Neural cell (in vitro differentiated cells): ENCODE data around the gene HRH1. TPM values are rescaled to one million over a fixed set of nuclear protein-coding genes. Genes with fewer than 3 reads are reported as not detected.

Experiments used
- H2AFZ ChIP-seq: fragments of 200-600, 300-800 bp; sonication (generic), shearing (Covaris generic); 2 replicates; pipeline ENCODE4 v1.6.0; 2014; ENCODE audit warnings: low read depth, mild to moderate bottlenecking, antibody characterized with exemption, low read length, moderate library complexity
- H3F3A ChIP-seq: fragments of 200-600 bp; shearing (Covaris generic); 2 replicates; pipeline ENCODE4 v1.6.1; 2016; ENCODE audit warnings: mild to moderate bottlenecking, moderate library complexity, mixed read lengths, antibody characterized with exemption, low read length; ENCODE audit not compliant: insufficient read depth, poor library complexity, severe bottlenecking
- H3K27ac ChIP-seq: fragments of 200-600, 300-800 bp; sonication (generic), shearing (Covaris generic); 2 replicates; pipeline ENCODE4 v1.5.1; 2014; ENCODE audit warnings: mild to moderate bottlenecking, low read length, moderate library complexity
- H3K27me3 ChIP-seq: fragments of 300-800, 200-600 bp; sonication (generic), shearing (Covaris generic); 2 replicates; pipeline ENCODE4 v1.6.0; 2014; ENCODE audit warnings: mild to moderate bottlenecking, low read depth, low read length, moderate library complexity; ENCODE audit not compliant: insufficient read depth
- H3K36me3 ChIP-seq: fragments of 300-800, 200-600 bp; sonication (generic), shearing (Covaris generic); 2 replicates; pipeline ENCODE4 v1.5.1; 2014; ENCODE audit warnings: mild to moderate bottlenecking, antibody characterized with exemption, low read length, moderate library complexity; ENCODE audit not compliant: insufficient read depth
- H3K4me2 ChIP-seq: fragments of 300-800, 200-600 bp; sonication (generic), shearing (Covaris generic); 2 replicates; pipeline ENCODE4 v1.6.0; 2014; ENCODE audit warnings: mild to moderate bottlenecking, low read length
- H3K4me3 ChIP-seq: fragments of 300-800, 200-600 bp; sonication (generic), shearing (Covaris generic); 2 replicates; pipeline ENCODE4 v1.5.1; 2014; ENCODE audit warnings: mild to moderate bottlenecking, low read length, moderate library complexity
- H3K79me2 ChIP-seq: fragments of 200-600 bp; shearing (Covaris generic); replicated peaks from 2 replicates; pipeline ENCODE4 v1.6.0; 2014; ENCODE audit warnings: mild to moderate bottlenecking, low read length, moderate library complexity; ENCODE audit not compliant: insufficient read depth
- H3K9ac ChIP-seq: fragments of 300-800, 200-600 bp; sonication (generic), shearing (Covaris generic); 2 replicates; pipeline ENCODE4 v1.6.1; 2016; ENCODE audit warnings: mild to moderate bottlenecking, low read length, mixed read lengths
- H3K9me2 ChIP-seq: fragments of 200-600 bp; shearing (Covaris generic); 2 replicates; pipeline ENCODE4 v1.6.1; 2016; ENCODE audit warnings: mild to moderate bottlenecking, low read length, mixed read lengths; ENCODE audit not compliant: insufficient read depth
- H3K9me3 ChIP-seq: fragments of 200-600, 300-800 bp; sonication (generic), shearing (Covaris generic); 2 replicates; pipeline ENCODE4 v1.6.1; 2016; ENCODE audit warnings: mild to moderate bottlenecking, mixed run types, low read length, moderate library complexity, mixed read lengths
- H4K20me1 ChIP-seq: fragments of 200-600 bp; shearing (Covaris generic); 2 replicates; pipeline ENCODE4 v1.6.1; 2016; ENCODE audit warnings: mild to moderate bottlenecking, mixed run types; ENCODE audit not compliant: insufficient read depth
- EP300 ChIP-seq: fragments of 450-650 bp; conservative IDR thresholded peaks from 2 replicates; pipeline ENCODE4 v1.6.1; 2014; ENCODE audit warnings: antibody characterized with exemption, mild to moderate bottlenecking, moderate library complexity; ENCODE audit not compliant: poor library complexity, severe bottlenecking
- EZH2 ChIP-seq: fragments of 200-600, 300-800 bp; shearing (Covaris generic), sonication (generic); IDR thresholded peaks from 2 replicates; pipeline ENCODE4 v1.6.1; 2014; ENCODE audit warnings: antibody characterized with exemption, low read length, borderline replicate concordance, mild to moderate bottlenecking; ENCODE audit not compliant: insufficient read depth, poor library complexity, severe bottlenecking
- MXI1 ChIP-seq: fragments of 450-650 bp; conservative IDR thresholded peaks from 2 replicates; pipeline ENCODE4 v1.6.1; 2014; ENCODE audit warnings: antibody characterized with exemption, mild to moderate bottlenecking; ENCODE audit not compliant: poor library complexity, severe bottlenecking
- POLR2AphosphoS5 ChIP-seq: IDR thresholded peaks from 2 replicates; pipeline ENCODE4 v1.6.1; 2012
- RAD21 ChIP-seq: fragments of 450-650 bp; conservative IDR thresholded peaks from 2 replicates; pipeline ENCODE4 v1.6.1; 2014; ENCODE audit warnings: antibody characterized with exemption, mild to moderate bottlenecking, moderate library complexity
- SMC3 ChIP-seq: fragments of 450-650 bp; conservative IDR thresholded peaks from 2 replicates; pipeline ENCODE4 v1.6.1; 2014; ENCODE audit warnings: antibody characterized with exemption, mild to moderate bottlenecking, moderate library complexity; ENCODE audit not compliant: poor library complexity
- TAF1 ChIP-seq: IDR thresholded peaks from 2 replicates; pipeline ENCODE4 v1.6.1; 2012; ENCODE audit warnings: low read depth
- polyA plus RNA-seq: library from polyadenylated mRNA; depleted of rRNA; stranded (reverse); fragments of >200 nt; gene quantifications from 2 replicates; pipeline ENCODE4 v1.2.3, GENCODE V29; 2014
- TF ChIP-seq, protein P1 (sequence below): IDR thresholded peaks from 2 replicates; pipeline ENCODE4 v1.6.1; 2012; ENCODE audit warnings: borderline replicate concordance
- TF ChIP-seq, protein P2 (sequence below): fragments of 450-650 bp; IDR thresholded peaks from 2 replicates; pipeline ENCODE4 v1.5.1; 2014; ENCODE audit warnings: antibody characterized with exemption, mild to moderate bottlenecking, moderate library complexity; ENCODE audit not compliant: poor library complexity, severe bottlenecking

The HRH1 gene
- polyA plus RNA-seq, 1 donor from 2014 or later: 0.06 TPM

DNA sequence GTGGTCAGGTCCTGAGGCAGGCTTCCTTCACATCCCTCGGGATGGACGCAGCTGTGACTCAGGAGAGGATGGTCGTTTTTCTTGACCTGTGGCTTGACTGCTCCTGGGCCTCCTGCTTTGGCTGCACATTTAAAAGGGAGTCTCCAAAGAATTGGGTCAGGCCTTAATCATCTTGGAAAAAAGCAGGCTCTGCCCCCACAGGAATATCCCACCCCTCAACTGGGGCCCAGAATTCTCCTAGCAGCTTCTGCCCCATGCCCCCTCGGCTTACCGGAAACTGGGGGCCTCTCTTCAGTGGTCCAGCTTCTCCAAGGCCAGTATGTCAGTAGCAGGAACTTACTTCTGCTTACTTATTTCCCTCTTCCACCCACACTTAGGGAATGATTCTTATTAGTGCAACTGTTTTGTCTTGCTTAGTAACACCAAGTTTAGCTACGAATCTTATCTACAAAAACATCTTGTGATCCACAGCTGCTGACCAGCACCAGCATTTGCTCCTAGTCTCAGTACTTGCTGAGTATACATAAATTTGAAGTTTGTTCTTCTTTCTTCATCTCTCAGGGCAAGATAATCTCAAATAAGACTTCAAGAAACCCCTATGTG, 153.6 kb downstream of the HRH1 start:
- Histone ChIP-seq H2AFZ (no peak overlapping the region), H3K9me3 (no peaks in the 10 kb centered on the region), H3K27ac (no peak overlapping the region), H3F3A (no peaks in the 10 kb centered on the region), H3K4me2 (no peak overlapping the region), H4K20me1 (no peaks in the 10 kb centered on the region), H3K79me2 (no peaks in the 10 kb centered on the region), H3K27me3 (no peaks in the 10 kb centered on the region), H3K9me2 (no peaks in the 10 kb centered on the region), H3K4me3 (no peak overlapping the region), H3K36me3 (no peaks in the 10 kb centered on the region), H3K9ac (no peak overlapping the region)
- TF ChIP-seq SMC3: no peak
- no peak for TF ChIP-seq MXI1
- no peak for TF ChIP-seq EP300
- TF ChIP-seq, protein P1, sequence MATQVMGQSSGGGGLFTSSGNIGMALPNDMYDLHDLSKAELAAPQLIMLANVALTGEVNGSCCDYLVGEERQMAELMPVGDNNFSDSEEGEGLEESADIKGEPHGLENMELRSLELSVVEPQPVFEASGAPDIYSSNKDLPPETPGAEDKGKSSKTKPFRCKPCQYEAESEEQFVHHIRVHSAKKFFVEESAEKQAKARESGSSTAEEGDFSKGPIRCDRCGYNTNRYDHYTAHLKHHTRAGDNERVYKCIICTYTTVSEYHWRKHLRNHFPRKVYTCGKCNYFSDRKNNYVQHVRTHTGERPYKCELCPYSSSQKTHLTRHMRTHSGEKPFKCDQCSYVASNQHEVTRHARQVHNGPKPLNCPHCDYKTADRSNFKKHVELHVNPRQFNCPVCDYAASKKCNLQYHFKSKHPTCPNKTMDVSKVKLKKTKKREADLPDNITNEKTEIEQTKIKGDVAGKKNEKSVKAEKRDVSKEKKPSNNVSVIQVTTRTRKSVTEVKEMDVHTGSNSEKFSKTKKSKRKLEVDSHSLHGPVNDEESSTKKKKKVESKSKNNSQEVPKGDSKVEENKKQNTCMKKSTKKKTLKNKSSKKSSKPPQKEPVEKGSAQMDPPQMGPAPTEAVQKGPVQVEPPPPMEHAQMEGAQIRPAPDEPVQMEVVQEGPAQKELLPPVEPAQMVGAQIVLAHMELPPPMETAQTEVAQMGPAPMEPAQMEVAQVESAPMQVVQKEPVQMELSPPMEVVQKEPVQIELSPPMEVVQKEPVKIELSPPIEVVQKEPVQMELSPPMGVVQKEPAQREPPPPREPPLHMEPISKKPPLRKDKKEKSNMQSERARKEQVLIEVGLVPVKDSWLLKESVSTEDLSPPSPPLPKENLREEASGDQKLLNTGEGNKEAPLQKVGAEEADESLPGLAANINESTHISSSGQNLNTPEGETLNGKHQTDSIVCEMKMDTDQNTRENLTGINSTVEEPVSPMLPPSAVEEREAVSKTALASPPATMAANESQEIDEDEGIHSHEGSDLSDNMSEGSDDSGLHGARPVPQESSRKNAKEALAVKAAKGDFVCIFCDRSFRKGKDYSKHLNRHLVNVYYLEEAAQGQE: no peak
- TF ChIP-seq POLR2AphosphoS5: no peak
- TF ChIP-seq TAF1: no peak
- TF ChIP-seq EZH2: no peak
- TF ChIP-seq, protein P2, sequence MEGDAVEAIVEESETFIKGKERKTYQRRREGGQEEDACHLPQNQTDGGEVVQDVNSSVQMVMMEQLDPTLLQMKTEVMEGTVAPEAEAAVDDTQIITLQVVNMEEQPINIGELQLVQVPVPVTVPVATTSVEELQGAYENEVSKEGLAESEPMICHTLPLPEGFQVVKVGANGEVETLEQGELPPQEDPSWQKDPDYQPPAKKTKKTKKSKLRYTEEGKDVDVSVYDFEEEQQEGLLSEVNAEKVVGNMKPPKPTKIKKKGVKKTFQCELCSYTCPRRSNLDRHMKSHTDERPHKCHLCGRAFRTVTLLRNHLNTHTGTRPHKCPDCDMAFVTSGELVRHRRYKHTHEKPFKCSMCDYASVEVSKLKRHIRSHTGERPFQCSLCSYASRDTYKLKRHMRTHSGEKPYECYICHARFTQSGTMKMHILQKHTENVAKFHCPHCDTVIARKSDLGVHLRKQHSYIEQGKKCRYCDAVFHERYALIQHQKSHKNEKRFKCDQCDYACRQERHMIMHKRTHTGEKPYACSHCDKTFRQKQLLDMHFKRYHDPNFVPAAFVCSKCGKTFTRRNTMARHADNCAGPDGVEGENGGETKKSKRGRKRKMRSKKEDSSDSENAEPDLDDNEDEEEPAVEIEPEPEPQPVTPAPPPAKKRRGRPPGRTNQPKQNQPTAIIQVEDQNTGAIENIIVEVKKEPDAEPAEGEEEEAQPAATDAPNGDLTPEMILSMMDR: no peak
- TF ChIP-seq RAD21: no peak

DNA sequence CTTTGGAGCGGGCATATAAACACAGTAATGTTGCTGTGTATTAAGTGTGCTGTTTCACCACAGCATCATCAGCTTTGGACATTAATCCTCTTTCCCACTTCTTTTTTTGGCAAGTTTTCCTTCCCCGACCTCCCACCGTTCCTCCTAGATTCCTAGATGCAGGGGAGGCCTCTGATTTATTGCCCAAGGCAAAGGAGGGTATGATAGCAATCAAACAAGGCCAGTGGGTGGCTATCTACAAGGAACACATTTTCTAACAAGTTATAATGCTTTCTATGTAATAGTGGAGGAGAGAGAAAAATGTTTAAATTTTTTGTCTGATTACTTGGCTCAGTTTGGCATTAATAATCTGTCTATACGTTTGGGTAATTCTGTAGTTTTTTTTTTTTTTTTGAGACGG, 156.0 kb downstream of the HRH1 start:
- no peaks in the 10 kb centered on the region for H3F3A ChIP-seq
- no peak overlapping the region for H3K9ac ChIP-seq
- peaks cover 5% of the 10 kb centered on the region for H3K36me3 ChIP-seq
- H2AFZ ChIP-seq: no peak overlapping the region
- no peaks in the 10 kb centered on the region for H3K9me2 ChIP-seq
- H3K27ac ChIP-seq: no peak overlapping the region
- TF ChIP-seq, protein P2: no peak
- TF ChIP-seq MXI1 (no peak), POLR2AphosphoS5 (no peak), TAF1 (no peak), EP300 (no peak), SMC3 (no peak), EZH2 (no peak), RAD21 (no peak)
- TF ChIP-seq, protein P1: no peak
- H3K9me3 ChIP-seq: no peaks in the 10 kb centered on the region
- H3K79me2 ChIP-seq: no peaks in the 10 kb centered on the region
- no peak overlapping the region for H3K4me3 ChIP-seq
- no peak overlapping the region for H3K4me2 ChIP-seq
- H4K20me1 ChIP-seq: no peaks in the 10 kb centered on the region
- H3K27me3 ChIP-seq: no peaks in the 10 kb centered on the region
